Hepatocyte (in vitro differentiated cells): ENCODE results near the gene ASTN2. TPM values are rescaled to one million over a fixed set of nuclear protein-coding genes. Genes with fewer than 3 reads are reported as not detected.

Experiments used
- DNase-seq: peaks from one replicate; pipeline ENCODE4 v3.0.0-alpha.2; 2016; ENCODE audit warnings: low spot score
- H2AFZ ChIP-seq: fragments of 200-600 bp; sonication (generic); 2 replicates; pipeline ENCODE4 v1.6.0; 2016; ENCODE audit warnings: antibody characterized with exemption, mild to moderate bottlenecking
- H3K27ac ChIP-seq: fragments of 200-600 bp; sonication (generic); 2 replicates; pipeline ENCODE4 v1.5.1; 2016; ENCODE audit warnings: mild to moderate bottlenecking
- H3K27me3 ChIP-seq: fragments of 200-600 bp; sonication (generic); 2 replicates; pipeline ENCODE4 v1.6.1; 2016
- H3K36me3 ChIP-seq: fragments of 200-600 bp; sonication (generic); replicated peaks from 2 replicates; pipeline ENCODE4 v1.5.1; 2016; ENCODE audit warnings: low read depth; ENCODE audit not compliant: insufficient read depth
- H3K4me1 ChIP-seq: fragments of 200-600 bp; sonication (generic); 2 replicates; pipeline ENCODE4 v1.5.1; 2016; ENCODE audit warnings: mild to moderate bottlenecking, moderate library complexity; ENCODE audit not compliant: insufficient read depth
- H3K4me2 ChIP-seq: fragments of 200-600 bp; sonication (generic); 2 replicates; pipeline ENCODE4 v1.6.0; 2016
- H3K4me3 ChIP-seq: fragments of 200-600 bp; sonication (generic); 2 replicates; pipeline ENCODE4 v1.5.1; 2016; ENCODE audit warnings: mild to moderate bottlenecking
- H3K79me2 ChIP-seq: fragments of 200-600 bp; sonication (generic); 2 replicates; pipeline ENCODE4 v1.6.0; 2017; ENCODE audit warnings: mild to moderate bottlenecking
- H3K9me2 ChIP-seq: fragments of 200-600 bp; sonication (generic); replicated peaks from 2 replicates; pipeline ENCODE4 v1.6.0; 2017; ENCODE audit warnings: mild to moderate bottlenecking; ENCODE audit not compliant: insufficient read depth
- H3K9me3 ChIP-seq: fragments of 200-600 bp; sonication (generic); 2 replicates; pipeline ENCODE4 v1.5.1; 2016; ENCODE audit warnings: low read depth, mild to moderate bottlenecking
- H4K20me1 ChIP-seq: fragments of 200-600 bp; sonication (generic); 2 replicates; pipeline ENCODE4 v1.6.0; 2016; ENCODE audit warnings: mild to moderate bottlenecking; ENCODE audit not compliant: insufficient read depth, poor library complexity, severe bottlenecking
- CTCF ChIP-seq: fragments of 200-600 bp; sonication (generic); IDR thresholded peaks from 2 replicates; pipeline ENCODE4 v1.5.1; 2016; ENCODE audit warnings: antibody characterized with exemption, mild to moderate bottlenecking; ENCODE audit not compliant: poor library complexity
- EZH2 ChIP-seq: fragments of 200-600 bp; sonication (generic); IDR thresholded peaks from 2 replicates; pipeline ENCODE4 v1.6.1; 2016; ENCODE audit warnings: antibody characterized with exemption, mild to moderate bottlenecking, borderline replicate concordance
- EZH2phosphoT487 ChIP-seq: fragments of 200-600 bp; sonication (generic); IDR thresholded peaks from one replicate; pipeline ENCODE4 v1.6.1; 2018; ENCODE audit warnings: antibody characterized with exemption, mild to moderate bottlenecking, low read depth, moderate library complexity; ENCODE audit not compliant: unreplicated experiment, severe bottlenecking
- WGBS: methylation state at CpG from one replicate; pipeline ENCODE4 v1.1.6; 2016; ENCODE audit warnings: low lambda C conversion rate; ENCODE audit errors: missing lambda C conversion rate; 5-methylcytosine and 5-hydroxymethylcytosine counted together
- polyA plus RNA-seq: library from polyadenylated mRNA; unstranded; fragments of >200 nt; fragmentation: Nextera tagmentation; extraction: Ambion mirVana; gene quantifications from 2 replicates; pipeline ENCODE4 v1.2.1, GENCODE V29; 2016
- total RNA-seq: library from RNA; depleted of rRNA; stranded (reverse); fragments of >200 nt; gene quantifications from 2 replicates; pipeline ENCODE4 v1.2.3, GENCODE V29; 2014

The ASTN2 gene
- total and polyA plus RNA-seq, 2 experiments from 2014 or later = 6.4 to 8.4 TPM

GRCh38 chr9:116944714-116945534, 469.9 kb downstream of the ASTN2 start:
- Histone ChIP-seq H3K9me3 (no peaks in the 10 kb centered on the region), H2AFZ (no peak overlapping the region), H3K9me2 (no peaks in the 10 kb centered on the region), H3K27ac (no peak overlapping the region), H3K4me2 (no peak overlapping the region), H3K36me3 (no peaks in the 10 kb centered on the region), H4K20me1 (no peaks in the 10 kb centered on the region), H3K79me2 (no peaks in the 10 kb centered on the region), H3K4me3 (no peak overlapping the region), H3K4me1 (no peaks in the 10 kb centered on the region), H3K27me3 (peaks cover 3% of the 10 kb centered on the region)
- TF ChIP-seq CTCF = no peak
- no peak for TF ChIP-seq EZH2phosphoT487
- TF ChIP-seq EZH2 = no peak
- 84% methylated on average over 4 of the region's 4 CpGs for WGBS
- DNase-seq = no peak

- DNase-seq = no peak
- Histone ChIP-seq H2AFZ (no peak overlapping the region), H3K36me3 (no peaks in the 10 kb centered on the region), H3K27ac (no peak overlapping the region), H3K27me3 (peaks cover 3% of the 10 kb centered on the region), H3K4me3 (no peak overlapping the region), H3K4me1 (no peaks in the 10 kb centered on the region), H3K79me2 (no peaks in the 10 kb centered on the region), H3K9me3 (no peaks in the 10 kb centered on the region), H4K20me1 (no peaks in the 10 kb centered on the region), H3K4me2 (no peak overlapping the region), H3K9me2 (no peaks in the 10 kb centered on the region)
- 89% methylated on average over 5 of the region's 5 CpGs for WGBS
- TF ChIP-seq EZH2phosphoT487 (no peak), CTCF (no peak), EZH2 (no peak)
Observed at GRCh38 chr9:116943970-116944369, 470.9 kb downstream of the ASTN2 start.

- Histone ChIP-seq H3K9me3 (no peaks in the 10 kb centered on the region), H3K9me2 (no peaks in the 10 kb centered on the region), H2AFZ (no peak overlapping the region), H3K79me2 (no peaks in the 10 kb centered on the region), H3K4me2 (no peak overlapping the region), H3K4me3 (no peak overlapping the region), H3K27ac (no peak overlapping the region), H3K4me1 (no peaks in the 10 kb centered on the region), H3K27me3 (peaks cover 3% of the 10 kb centered on the region), H4K20me1 (no peaks in the 10 kb centered on the region), H3K36me3 (no peaks in the 10 kb centered on the region)
- TF ChIP-seq EZH2phosphoT487 (no peak), CTCF (no peak), EZH2 (no peak)
- WGBS = 97% methylated on average over 3 of the region's 3 CpGs
- no peak for DNase-seq
Observed at GRCh38 chr9:116942593-116943061, 472.2 kb downstream of the ASTN2 start.
